Natural killer cell (primary cell): ENCODE results near the gene RTN4IP1. TPM values are rescaled to one million over a fixed set of nuclear protein-coding genes. Genes with fewer than 3 reads are reported as not detected.

ENCODE experiments used
- ATAC-seq, 3 donors: fragments of 150-1000 bp in 2 of 3; fragments of 200-7000 bp in 1 of 3; cut with Tn5 transposase; 1 replicate in 1 of 3; 2 replicates in 2 of 3; pipeline ENCODE4 v1.10.0; 2021; ENCODE audit warnings: mild to moderate bottlenecking in 2 of 3, moderate library complexity in 2 of 3
- DNase-seq, 2 donors: peaks; one replicate each; pipeline versions ENCODE4 v3.0.0 to v3.0.0-alpha.2; 2013 to 2021; ENCODE audit warnings: mixed read lengths in 1 of 2
- H3K27ac ChIP-seq: one replicate; pipeline ENCODE4 v1.5.1; 2013; ENCODE audit warnings: mild to moderate bottlenecking, low read length
- H3K27me3 ChIP-seq: one replicate; pipeline ENCODE4 v1.6.1; 2013; ENCODE audit warnings: low read length; ENCODE audit not compliant: control insufficient read depth, insufficient read depth
- H3K36me3 ChIP-seq: one replicate; pipeline ENCODE4 v1.6.1; 2013; ENCODE audit warnings: low read length; ENCODE audit not compliant: control insufficient read depth, insufficient read depth
- H3K4me1 ChIP-seq: one replicate; pipeline ENCODE4 v1.6.1; 2013; ENCODE audit warnings: low read length; ENCODE audit not compliant: control insufficient read depth, insufficient read depth
- H3K4me3 ChIP-seq: one replicate; pipeline ENCODE4 v1.5.1; 2013; ENCODE audit warnings: low read length
- H3K9me3 ChIP-seq: one replicate; pipeline ENCODE4 v1.6.1; 2013; ENCODE audit warnings: low read length; ENCODE audit not compliant: control insufficient read depth, insufficient read depth
- H3K27ac Mint-ChIP-seq, 2 donors: one replicate each; pipeline ENCODE4 v1.8.0; 2022; ENCODE audit warnings: mild to moderate bottlenecking in 2 of 2, mixed read lengths in 2 of 2, moderate library complexity in 1 of 2
- H3K27me3 Mint-ChIP-seq, 2 donors: one replicate each; pipeline ENCODE4 v1.8.0; 2022; ENCODE audit warnings: low read depth in 2 of 2, mixed read lengths in 2 of 2
- H3K36me3 Mint-ChIP-seq: one replicate; pipeline ENCODE4 v1.8.0; 2022; ENCODE audit warnings: mixed read lengths
- H3K4me1 Mint-ChIP-seq, 2 donors: one replicate each; pipeline ENCODE4 v1.8.0; 2022; ENCODE audit warnings: mixed read lengths in 2 of 2
- H3K4me3 Mint-ChIP-seq: one replicate; pipeline ENCODE4 v1.8.0; 2022; ENCODE audit warnings: mild to moderate bottlenecking, moderate library complexity, mixed read lengths
- H3K9me3 Mint-ChIP-seq, 2 donors: one replicate each; pipeline ENCODE4 v1.8.0; 2022; ENCODE audit warnings: mixed read lengths in 2 of 2
- WGBS: methylation state at CpG from one replicate; pipeline ENCODE4 v1.1.7; 2013; ENCODE audit warnings: missing lambda C conversion rate; ENCODE audit not compliant: insufficient coverage; 5-methylcytosine and 5-hydroxymethylcytosine counted together
- intact Hi-C: fragments of 100-400 bp; cut with micrococcal nuclease; formaldehyde crosslinking; loops from one replicate; pipeline ENCODE4 v1.14.2; 2022
- total RNA-seq, 4 donors: library from RNA; stranded (reverse); fragments of 120-200 nt in 1 of 4; gene quantifications; one replicate each; pipeline versions ENCODE4 v1.2.3 to v1.2.4, GENCODE V29; 2013 to 2022
- TF ChIP-seq, protein P1 (sequence below): fragments of 200-600 bp; IDR thresholded peaks from one replicate; pipeline ENCODE4 v1.8.0; 2022; ENCODE audit warnings: antibody characterized with exemption

The RTN4IP1 gene
- total RNA-seq, 3 donors from 2014 or later (not counting 1 experiment from before 2014, with no cell fraction given): 2.9 to 5.5 (median 5.0) TPM

DNA sequence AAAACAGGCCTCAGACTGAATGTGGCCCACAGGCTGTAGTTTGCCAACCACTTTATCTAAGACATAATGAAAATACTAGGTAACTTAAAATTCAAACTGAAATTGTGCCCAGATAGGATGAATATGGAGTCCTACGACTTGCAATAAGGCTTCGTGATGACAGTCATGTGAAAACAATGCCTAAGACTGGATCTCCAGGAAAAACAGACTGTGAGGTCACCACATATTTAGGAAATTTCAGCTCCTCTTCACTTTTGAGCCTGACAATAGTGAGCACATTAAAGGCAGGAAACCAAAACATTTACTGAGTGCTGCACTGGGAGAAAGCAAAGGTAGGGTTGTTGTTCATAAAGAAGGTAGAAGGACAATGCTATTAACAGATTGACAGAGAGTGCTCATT, 50.0 kb downstream of the RTN4IP1 start:
- H3K4me3 Mint-ChIP-seq: no peak overlapping the region
- H3K4me1 Mint-ChIP-seq: no peaks in the 10 kb centered on the region
- intact Hi-C loops: no loop called here
- peaks cover 8% of the 10 kb centered on the region for H3K36me3 Mint-ChIP-seq
- no peak overlapping the region for H3K27ac Mint-ChIP-seq
- H3K4me3 ChIP-seq: no peak overlapping the region
- H3K36me3 ChIP-seq: peaks cover 3% of the 10 kb centered on the region
- TF ChIP-seq, protein P1, sequence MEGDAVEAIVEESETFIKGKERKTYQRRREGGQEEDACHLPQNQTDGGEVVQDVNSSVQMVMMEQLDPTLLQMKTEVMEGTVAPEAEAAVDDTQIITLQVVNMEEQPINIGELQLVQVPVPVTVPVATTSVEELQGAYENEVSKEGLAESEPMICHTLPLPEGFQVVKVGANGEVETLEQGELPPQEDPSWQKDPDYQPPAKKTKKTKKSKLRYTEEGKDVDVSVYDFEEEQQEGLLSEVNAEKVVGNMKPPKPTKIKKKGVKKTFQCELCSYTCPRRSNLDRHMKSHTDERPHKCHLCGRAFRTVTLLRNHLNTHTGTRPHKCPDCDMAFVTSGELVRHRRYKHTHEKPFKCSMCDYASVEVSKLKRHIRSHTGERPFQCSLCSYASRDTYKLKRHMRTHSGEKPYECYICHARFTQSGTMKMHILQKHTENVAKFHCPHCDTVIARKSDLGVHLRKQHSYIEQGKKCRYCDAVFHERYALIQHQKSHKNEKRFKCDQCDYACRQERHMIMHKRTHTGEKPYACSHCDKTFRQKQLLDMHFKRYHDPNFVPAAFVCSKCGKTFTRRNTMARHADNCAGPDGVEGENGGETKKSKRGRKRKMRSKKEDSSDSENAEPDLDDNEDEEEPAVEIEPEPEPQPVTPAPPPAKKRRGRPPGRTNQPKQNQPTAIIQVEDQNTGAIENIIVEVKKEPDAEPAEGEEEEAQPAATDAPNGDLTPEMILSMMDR: no peak
- no peaks in the 10 kb centered on the region for H3K9me3 Mint-ChIP-seq
- H3K27me3 ChIP-seq: no peaks in the 10 kb centered on the region
- no peaks in the 10 kb centered on the region for H3K4me1 ChIP-seq
- H3K27ac ChIP-seq: no peak overlapping the region
- WGBS: 100% methylated on average over 2 of the region's 2 CpGs
- no peak for DNase-seq
- H3K27me3 Mint-ChIP-seq: no peaks in the 10 kb centered on the region
- H3K9me3 ChIP-seq: no peaks in the 10 kb centered on the region
- ATAC-seq: no peak

DNA sequence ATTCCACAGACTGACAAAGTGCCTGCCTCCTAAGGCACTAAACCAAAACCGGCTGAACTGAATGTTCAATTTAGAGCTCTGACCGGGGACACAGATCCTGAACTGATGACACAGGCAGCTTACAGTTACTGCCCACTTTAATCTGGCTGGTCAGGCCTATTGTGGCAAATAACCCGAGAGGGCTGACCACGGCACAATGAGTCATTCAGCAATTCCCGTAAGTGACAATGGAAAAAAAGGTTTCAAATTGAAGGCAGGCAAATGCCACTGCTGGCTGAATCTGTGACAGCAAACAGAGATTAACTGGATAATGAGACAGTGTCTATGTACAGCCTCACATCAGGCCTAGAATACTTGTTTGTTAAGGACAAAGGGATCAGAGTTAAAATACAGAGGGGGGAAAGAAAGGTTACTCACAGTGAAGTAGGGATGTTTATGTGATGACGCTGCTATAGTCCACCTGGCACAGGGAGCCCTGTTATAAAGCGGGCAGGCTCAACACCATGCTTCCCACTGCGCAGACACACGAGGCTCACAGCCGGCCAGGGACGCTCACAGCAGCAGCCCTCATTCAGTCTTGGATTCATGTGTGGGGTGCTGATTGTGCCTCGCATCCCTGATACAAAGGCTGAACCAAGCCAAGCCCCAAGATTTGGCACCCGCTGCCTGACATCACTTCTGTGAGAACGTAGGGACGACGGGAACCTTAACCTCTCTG, 54.4 kb downstream of the RTN4IP1 start:
- Histone ChIP-seq H3K4me1 (no peaks in the 10 kb centered on the region), H3K9me3 (no peaks in the 10 kb centered on the region), H3K4me3 (no peak overlapping the region), H3K27me3 (no peaks in the 10 kb centered on the region), H3K36me3 (peaks cover 14% of the 10 kb centered on the region), H3K27ac (no peak overlapping the region)
- intact Hi-C loops: no loop called here
- DNase-seq (no peak), ATAC-seq (no peak)
- WGBS: 92% methylated on average over 16 of the region's 16 CpGs
- Mint-ChIP-seq H3K36me3 (no peaks in the 10 kb centered on the region), H3K4me1 (no peaks in the 10 kb centered on the region), H3K27me3 (no peaks in the 10 kb centered on the region), H3K4me3 (no peak overlapping the region), H3K27ac (no peak overlapping the region), H3K9me3 (no peaks in the 10 kb centered on the region)
- TF ChIP-seq, protein P1: no peak

DNA sequence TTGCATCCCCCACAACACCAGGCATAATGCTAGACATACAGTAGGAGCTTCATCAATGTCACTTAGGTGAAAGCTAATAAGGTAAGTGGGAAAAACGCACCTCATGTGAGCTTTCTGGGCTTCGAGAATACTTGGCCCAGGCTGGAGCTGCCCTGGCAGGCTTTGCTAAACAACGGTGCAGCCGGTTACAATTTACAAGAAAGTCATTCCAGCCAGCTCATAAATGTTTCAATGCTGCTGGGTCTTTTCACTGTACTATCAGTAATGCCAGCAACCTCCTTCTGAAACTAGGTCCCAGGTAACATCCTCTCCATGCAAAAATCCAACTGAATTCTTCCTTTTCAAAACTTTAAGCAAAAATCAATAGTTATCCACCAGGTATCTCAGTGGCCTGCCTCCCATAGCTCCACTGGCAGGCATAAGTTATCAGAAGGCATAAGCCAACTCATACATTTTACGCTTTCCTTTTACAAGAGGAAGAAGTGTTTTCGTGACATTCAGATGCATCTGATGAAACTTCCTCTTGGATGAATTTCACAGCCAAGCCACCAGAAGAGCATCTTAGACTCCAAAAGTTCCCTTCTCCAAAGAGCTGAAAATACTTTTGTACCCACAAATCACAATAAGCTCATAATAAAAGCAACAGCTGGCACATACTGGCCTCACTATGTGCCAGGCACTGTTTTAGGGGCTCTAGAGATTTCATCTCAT, 56.3 kb downstream of the RTN4IP1 start:
- TF ChIP-seq, protein P1: no peak
- Mint-ChIP-seq H3K4me1 (no peaks in the 10 kb centered on the region), H3K9me3 (no peaks in the 10 kb centered on the region), H3K27ac (no peak overlapping the region), H3K4me3 (no peak overlapping the region), H3K36me3 (no peaks in the 10 kb centered on the region), H3K27me3 (no peaks in the 10 kb centered on the region)
- Histone ChIP-seq H3K9me3 (no peaks in the 10 kb centered on the region), H3K27ac (no peak overlapping the region), H3K27me3 (no peaks in the 10 kb centered on the region), H3K4me3 (no peak overlapping the region), H3K36me3 (peaks cover 31% of the 10 kb centered on the region), H3K4me1 (no peaks in the 10 kb centered on the region)
- 93% methylated on average over 6 of the region's 6 CpGs for WGBS
- ATAC-seq: peak in 1 of 3 donors; percentile 35
- intact Hi-C loops: no loop called here
- no peak for DNase-seq
